ENCODE measurements around the gene LPP.

- TF ChIP-seq, protein P1, sequence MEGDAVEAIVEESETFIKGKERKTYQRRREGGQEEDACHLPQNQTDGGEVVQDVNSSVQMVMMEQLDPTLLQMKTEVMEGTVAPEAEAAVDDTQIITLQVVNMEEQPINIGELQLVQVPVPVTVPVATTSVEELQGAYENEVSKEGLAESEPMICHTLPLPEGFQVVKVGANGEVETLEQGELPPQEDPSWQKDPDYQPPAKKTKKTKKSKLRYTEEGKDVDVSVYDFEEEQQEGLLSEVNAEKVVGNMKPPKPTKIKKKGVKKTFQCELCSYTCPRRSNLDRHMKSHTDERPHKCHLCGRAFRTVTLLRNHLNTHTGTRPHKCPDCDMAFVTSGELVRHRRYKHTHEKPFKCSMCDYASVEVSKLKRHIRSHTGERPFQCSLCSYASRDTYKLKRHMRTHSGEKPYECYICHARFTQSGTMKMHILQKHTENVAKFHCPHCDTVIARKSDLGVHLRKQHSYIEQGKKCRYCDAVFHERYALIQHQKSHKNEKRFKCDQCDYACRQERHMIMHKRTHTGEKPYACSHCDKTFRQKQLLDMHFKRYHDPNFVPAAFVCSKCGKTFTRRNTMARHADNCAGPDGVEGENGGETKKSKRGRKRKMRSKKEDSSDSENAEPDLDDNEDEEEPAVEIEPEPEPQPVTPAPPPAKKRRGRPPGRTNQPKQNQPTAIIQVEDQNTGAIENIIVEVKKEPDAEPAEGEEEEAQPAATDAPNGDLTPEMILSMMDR (conservative IDR thresholded peaks at IDR 0.05), result no peak
- no peak for TF ChIP-seq EZH2 (IDR thresholded peaks at IDR 0.05; ENCODE audit: low read depth)
Observed at GRCh38 chr3:188192034-188192433, 38.1 kb downstream of the LPP start.

Data from PC-9 (cell line).